ENCODE data around the gene VEGFC.
A peak's percentile ranks its signal among the peaks of the same experiment; 100 is the strongest.

Gene VEGFC

DNA sequence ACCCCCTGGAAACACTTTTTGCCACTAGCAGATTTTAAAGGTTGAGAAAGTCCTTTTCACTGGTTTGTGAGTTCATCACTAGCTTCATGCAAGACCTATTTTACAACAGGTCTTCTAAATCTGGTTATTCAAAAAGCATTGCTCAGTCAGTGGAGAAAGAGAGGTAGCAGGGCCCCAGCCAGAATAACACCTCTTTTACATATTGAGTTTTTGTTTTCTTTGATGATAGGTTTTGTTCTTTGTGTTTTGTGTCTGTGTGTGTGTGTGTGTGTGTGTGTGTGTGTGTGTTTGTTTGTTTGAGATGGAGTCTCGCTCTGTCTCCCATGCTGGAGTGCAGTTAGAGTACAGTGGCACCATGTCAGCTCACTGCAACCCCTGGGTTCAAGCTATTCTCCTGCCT lies 2.7 kb upstream of the VEGFC start:
- DNase-seq: no peak

- no peak for DNase-seq
Observed at GRCh38 chr4:176794651-176795050, 1.9 kb upstream of the VEGFC start.

- no peak for DNase-seq
Observed at GRCh38 chr4:176794151-176794550, 1.4 kb upstream of the VEGFC start.

DNA sequence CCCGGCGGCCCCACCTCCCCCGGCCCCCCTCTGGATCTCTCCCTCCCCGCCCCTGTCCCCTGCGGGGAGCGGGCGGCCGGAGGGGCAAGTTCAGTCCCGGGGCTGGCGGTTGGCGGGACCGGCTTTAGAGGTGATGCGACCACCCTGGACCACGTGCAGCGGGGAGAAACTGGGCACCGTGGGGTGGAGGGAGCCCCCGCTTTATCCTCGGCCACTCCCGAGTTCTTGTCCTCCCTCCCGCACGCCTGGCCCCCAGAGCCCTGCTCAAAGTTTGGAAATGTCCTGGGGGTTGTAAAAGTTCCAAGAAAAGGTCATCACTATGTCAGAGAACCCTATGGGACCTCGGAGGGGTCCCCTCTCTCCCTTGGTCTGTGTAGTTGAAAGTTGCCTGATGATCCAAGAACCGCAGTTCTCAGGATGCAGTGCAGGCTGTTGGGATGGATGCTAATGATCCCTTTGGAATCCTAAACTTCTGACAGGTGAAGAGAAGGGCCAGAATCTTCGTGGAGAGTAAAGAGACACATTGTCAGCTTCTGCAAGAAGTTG lies 411 bp upstream of the VEGFC start:
- no peak for DNase-seq

GRCh38 chr4:176791591-176792325 lies 964 bp downstream of the VEGFC start:
- peak; percentile 74 for DNase-seq

GRCh38 chr4:176790398-176790797 lies 2.3 kb downstream of the VEGFC start:
- no peak for DNase-seq

GRCh38 chr4:176789955-176790354 lies 2.8 kb downstream of the VEGFC start:
- DNase-seq: peak; percentile 82

DNA sequence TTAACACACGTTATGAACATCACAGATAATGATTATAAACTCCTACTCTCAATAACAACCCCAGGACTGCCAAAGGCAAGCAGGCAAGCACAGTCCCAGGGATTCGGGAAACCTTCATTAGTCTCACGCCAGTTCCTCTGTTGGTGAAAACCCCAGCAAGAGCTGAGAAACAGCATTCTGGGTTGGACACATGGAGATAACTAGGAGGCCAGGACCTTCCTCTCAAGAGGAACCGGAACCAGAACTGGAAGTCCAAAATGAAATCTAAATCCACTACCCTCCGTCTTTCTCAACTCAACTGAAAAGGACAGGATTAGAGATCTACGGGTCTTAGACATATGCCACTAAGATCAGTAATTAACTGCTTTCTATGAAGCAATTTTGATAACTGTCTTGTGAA lies 3.8 kb downstream of the VEGFC start:
- DNase-seq: no peak

DNA sequence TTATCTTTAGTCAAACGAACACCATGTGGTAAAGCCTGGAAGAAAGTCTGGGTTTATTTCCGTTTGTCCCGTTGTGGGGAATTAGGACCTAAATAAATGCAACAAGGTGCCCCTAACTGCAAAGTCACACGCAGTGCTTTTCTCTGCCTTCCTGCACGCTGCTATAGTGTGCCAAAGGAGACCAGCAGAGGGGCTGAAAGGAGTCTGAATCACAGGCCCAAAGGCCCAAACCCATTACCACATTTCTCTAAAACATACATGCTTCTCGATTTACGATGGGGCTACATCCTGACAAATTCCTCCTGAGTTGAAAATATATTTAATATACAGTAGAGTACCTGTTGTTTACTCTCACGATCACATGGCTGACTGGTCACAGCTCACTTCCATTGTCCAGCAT lies 4.5 kb downstream of the VEGFC start:
- DNase-seq: no peak

DNA sequence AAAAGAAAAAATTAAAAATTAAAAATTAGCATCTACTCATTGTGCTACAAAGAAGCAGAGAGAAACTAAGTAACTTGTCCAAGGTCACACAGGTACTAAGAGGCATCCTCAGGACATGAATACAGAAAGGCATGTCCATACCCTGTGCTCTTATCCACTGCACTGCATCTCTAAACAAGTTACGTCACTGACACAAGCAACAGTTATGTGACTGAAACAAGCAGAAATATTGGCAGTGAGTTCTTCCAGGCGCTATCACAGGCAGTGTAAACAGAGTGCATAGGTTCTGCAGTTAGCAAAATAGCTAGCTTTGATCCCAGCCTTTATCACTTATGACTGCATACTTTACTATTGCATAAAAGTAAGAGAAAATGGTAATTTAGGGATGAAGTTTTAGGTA lies 7.9 kb downstream of the VEGFC start:
- DNase-seq: no peak

DNA sequence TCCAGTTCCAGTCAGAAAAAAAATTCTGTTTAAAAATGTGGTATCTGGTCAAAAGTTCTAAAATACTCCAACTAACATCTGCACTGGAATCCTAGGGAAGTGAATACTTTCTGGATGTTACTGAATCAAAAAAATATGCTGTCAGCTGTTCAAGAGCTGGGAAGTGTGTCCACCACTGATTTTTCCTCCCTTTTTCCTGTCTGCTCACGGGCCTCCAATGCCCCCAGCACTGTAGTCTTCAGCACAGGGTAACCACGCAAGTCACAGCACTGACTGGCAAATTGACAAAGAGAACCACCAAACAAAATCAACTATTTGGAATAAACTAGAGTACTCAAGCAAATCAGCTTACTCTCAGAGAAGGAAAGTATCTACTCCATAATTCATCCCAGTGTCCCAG lies 9.9 kb downstream of the VEGFC start:
- no peak for DNase-seq

GRCh38 chr4:176782191-176782590 lies 10.5 kb downstream of the VEGFC start:
- no peak for DNase-seq

GRCh38 chr4:176781739-176782100 lies 11.0 kb downstream of the VEGFC start:
- no peak for DNase-seq

- DNase-seq: no peak
Observed at GRCh38 chr4:176780995-176781738, 11.6 kb downstream of the VEGFC start.

- DNase-seq: no peak
Observed at GRCh38 chr4:176779421-176779820, 13.3 kb downstream of the VEGFC start.

GRCh38 chr4:176778491-176778890 lies 14.2 kb downstream of the VEGFC start:
- no peak for DNase-seq

DNA sequence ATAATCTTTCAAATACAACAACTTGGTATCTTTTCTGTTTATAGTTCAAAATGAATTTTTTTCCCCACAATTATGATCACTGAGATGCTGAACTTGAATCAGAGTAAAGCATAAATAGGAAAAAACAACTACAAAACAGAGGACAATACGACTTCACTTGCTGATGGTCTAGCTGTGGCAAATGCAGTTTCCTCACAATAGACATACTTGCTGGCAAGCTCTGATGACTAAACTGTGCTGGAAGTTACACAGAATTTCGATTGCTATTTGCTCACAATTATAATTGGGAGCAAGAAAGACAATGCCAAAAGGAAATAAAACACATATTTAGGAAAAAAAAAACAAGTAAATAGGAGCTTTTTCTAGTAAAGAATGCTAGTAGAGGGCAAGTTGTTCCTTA lies 14.7 kb downstream of the VEGFC start:
- no peak for DNase-seq

- no peak for DNase-seq
Observed at GRCh38 chr4:176775338-176775737, 17.4 kb downstream of the VEGFC start.

DNA sequence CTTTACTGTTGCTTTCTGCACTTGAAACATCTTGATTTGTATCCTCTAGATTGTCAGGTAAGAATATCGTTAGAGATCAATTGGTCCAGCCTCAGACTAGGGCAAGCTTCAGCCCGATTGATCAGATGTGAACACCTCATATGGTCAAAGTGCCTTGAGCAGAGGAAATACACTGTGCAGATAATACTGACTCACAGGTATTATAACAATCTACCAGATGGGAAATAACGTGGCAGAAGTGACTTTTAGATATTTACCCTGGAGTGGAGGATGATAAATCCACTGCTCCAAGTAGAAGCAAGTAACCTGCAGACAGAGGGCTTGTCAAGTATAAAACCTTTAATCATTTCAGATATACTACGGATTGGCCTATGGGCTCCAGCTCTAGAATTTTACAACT lies 17.9 kb downstream of the VEGFC start:
- DNase-seq: no peak

GRCh38 chr4:176769514-176769913 lies 23.2 kb downstream of the VEGFC start:
- no peak for DNase-seq

GRCh38 chr4:176767183-176767582 lies 25.5 kb downstream of the VEGFC start:
- DNase-seq: no peak

DNA sequence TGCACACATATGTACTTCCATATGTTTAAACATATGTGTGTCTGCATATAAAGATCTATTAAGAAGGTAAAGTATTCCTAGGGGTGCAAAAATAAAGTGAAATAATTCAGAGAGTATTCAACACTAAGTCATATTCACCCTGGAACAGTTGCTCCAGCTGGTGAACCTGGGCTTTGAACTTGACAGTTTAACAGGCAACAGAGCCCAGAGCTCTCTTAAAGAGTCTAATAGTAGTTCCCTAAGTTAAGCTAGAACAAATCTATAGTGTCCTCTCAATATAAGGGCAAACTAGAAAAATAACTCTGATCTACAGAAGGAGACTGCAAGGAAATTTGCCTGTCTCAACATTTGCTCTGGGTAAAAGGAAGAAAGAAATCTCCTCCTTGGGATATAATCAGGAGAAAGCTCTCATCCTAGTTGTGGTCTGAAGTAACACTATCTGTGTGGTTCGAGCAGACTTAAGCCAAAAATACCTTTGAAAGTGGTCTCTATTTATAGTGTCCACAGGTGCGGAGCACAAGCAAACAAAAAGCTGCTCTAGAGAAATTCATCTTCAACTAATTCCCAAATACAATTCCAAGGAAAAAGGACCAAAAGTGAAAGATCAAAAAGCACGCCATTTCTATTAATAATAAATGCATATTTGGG lies 29.9 kb downstream of the VEGFC start:
- no peak for DNase-seq

DNA sequence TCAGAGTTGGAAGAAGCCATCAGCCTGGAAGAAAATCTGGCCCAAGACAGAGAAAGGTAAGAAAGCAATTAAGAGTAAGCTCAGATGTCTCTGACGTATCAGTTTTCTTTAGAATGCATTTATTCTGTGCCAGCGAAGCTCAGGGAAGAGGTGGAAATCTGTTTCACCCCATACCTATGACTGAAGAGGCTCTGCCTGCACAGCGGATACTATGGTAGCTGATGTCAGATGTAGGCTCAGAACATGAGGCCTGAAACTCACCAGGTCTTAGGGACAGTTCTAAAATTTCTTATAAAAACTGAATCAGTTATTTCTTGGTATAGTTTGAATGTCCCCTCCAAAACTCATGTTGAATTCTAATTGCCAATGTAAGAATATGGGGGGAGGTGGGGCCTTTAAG lies 30.9 kb downstream of the VEGFC start:
- no peak for DNase-seq

DNA sequence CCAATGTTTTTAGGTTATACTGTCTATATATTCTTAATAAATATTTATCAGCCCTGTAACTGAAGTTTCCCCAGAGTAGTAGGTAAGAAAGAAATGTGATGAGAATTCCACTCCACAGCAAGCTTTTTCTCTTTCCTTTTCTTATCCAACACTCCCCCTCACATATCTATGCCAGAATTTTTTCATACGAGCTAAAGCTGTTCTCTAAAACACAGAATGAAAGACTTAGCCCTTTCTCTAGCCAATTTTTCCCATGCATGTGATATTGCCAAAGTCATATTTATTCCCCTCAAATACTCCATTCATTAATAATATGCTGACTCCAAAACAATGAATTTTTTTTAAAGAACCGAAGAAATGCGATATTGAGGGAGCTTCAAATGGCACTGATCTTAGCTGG lies 32.3 kb downstream of the VEGFC start:
- no peak for DNase-seq
